Measurements from ENCODE around the gene C1QTNF3.

C1QTNF3 gene

GRCh38 chr5:34001241-34001841 is 41.7 kb downstream of the C1QTNF3 start (continued):
- TF ChIP-seq ZNF639 (tag by site-specific recombination; IDR thresholded peaks at IDR 0.05) (no peak), ZFP69B (tag by site-specific recombination; IDR thresholded peaks at IDR 0.05) (no peak), ZNF626 (tag by site-specific recombination; IDR thresholded peaks at IDR 0.05) (no peak), ZNF510 (tag by site-specific recombination; IDR thresholded peaks at IDR 0.05; ENCODE audit: insufficient replicate concordance) (no peak), SCRT2 (tag by site-specific recombination; IDR thresholded peaks at IDR 0.05) (peak; percentile 75), PRDM1 (tag by site-specific recombination; IDR thresholded peaks at IDR 0.05) (no peak), ZXDB (tag by site-specific recombination; IDR thresholded peaks at IDR 0.05) (no peak), ZNF433 (tag by site-specific recombination; IDR thresholded peaks at IDR 0.05; ENCODE audit: low read depth) (no peak), ZNF155 (tag by site-specific recombination; IDR thresholded peaks at IDR 0.05) (no peak), HOXD13 (CRISPR knock-in tag; IDR thresholded peaks at IDR 0.05; ENCODE audit: borderline replicate concordance) (no peak)
- TF ChIP-seq, protein P1, sequence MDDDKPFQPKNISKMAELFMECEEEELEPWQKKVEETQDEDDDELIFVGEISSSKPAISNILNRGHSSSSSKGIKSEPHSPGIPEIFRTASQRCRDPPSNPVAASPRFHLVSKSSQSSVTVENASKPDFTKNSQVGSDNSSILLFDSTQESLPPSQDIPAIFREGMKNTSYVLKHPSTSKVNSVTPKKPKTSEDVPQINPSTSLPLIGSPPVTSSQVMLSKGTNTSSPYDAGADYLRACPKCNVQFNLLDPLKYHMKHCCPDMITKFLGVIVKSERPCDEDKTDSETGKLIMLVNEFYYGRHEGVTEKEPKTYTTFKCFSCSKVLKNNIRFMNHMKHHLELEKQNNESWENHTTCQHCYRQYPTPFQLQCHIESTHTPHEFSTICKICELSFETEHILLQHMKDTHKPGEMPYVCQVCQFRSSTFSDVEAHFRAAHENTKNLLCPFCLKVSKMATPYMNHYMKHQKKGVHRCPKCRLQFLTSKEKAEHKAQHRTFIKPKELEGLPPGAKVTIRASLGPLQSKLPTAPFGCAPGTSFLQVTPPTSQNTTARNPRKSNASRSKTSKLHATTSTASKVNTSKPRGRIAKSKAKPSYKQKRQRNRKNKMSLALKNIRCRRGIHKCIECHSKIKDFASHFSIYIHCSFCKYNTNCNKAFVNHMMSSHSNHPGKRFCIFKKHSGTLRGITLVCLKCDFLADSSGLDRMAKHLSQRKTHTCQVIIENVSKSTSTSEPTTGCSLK (tag by site-specific recombination; IDR thresholded peaks at IDR 0.05) = no peak

- Histone ChIP-seq H3K36me3 (ENCODE audit: control insufficient read depth in 2 of 2, insufficient read depth in 1 of 2, low read length in 2 of 2) (peaks cover 6 to 18% of the 10 kb centered on the region in 2 experiments; a peak in 2 of 3 replicates), H3K4me3 (ENCODE audit: low read depth, low read length) (no peak overlapping the region), H3K27ac (ENCODE audit: extremely low read depth, low read depth, low read length) (no peak overlapping the region), H3K9me3 (ENCODE audit: control insufficient read depth, insufficient read depth, low read depth, low read length) (no peaks in the 10 kb centered on the region), H3K4me1 (ENCODE audit: control insufficient read depth, insufficient read depth, low read length) (no peaks in the 10 kb centered on the region; the same call in 1 of the 2 replicates)
- TF ChIP-seq ZNF645 (tag by site-specific recombination; IDR thresholded peaks at IDR 0.05) (no peak), SCRT2 (tag by site-specific recombination; IDR thresholded peaks at IDR 0.05) (no peak)
- CTCF ChIA-PET = interaction anchor here (0.5 to 1.0 kb wide), 6 partner anchors 9 to 564 kb away, joined by 3 to 4 read pairs (median 3); no protein-coding TSS in a partner anchor
- POLR2A ChIA-PET = no interaction called here
These were observed 43.0 kb downstream of the C1QTNF3 start for GRCh38 chr5:33999978-34000377.

- Histone ChIP-seq H3K36me3 (ENCODE audit: control insufficient read depth in 2 of 2, insufficient read depth in 1 of 2, low read length in 2 of 2) (peaks cover 3 to 25% of the 10 kb centered on the region in 2 experiments), H3K9me3 (ENCODE audit: control insufficient read depth, insufficient read depth, low read depth, low read length) (no peaks in the 10 kb centered on the region), H3K4me1 (ENCODE audit: control insufficient read depth, insufficient read depth, low read length) (no peaks in the 10 kb centered on the region; the same call in 1 of the 2 replicates), H3K27ac (ENCODE audit: extremely low read depth, low read depth, low read length) (no peak overlapping the region), H3K4me3 (ENCODE audit: low read depth, low read length) (no peak overlapping the region)
- TF ChIP-seq, protein P2, sequence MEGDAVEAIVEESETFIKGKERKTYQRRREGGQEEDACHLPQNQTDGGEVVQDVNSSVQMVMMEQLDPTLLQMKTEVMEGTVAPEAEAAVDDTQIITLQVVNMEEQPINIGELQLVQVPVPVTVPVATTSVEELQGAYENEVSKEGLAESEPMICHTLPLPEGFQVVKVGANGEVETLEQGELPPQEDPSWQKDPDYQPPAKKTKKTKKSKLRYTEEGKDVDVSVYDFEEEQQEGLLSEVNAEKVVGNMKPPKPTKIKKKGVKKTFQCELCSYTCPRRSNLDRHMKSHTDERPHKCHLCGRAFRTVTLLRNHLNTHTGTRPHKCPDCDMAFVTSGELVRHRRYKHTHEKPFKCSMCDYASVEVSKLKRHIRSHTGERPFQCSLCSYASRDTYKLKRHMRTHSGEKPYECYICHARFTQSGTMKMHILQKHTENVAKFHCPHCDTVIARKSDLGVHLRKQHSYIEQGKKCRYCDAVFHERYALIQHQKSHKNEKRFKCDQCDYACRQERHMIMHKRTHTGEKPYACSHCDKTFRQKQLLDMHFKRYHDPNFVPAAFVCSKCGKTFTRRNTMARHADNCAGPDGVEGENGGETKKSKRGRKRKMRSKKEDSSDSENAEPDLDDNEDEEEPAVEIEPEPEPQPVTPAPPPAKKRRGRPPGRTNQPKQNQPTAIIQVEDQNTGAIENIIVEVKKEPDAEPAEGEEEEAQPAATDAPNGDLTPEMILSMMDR (tag by site-specific recombination; IDR thresholded peaks at IDR 0.05) = peak; percentile 55
- no peak for TF ChIP-seq SP2 (tag by site-specific recombination; IDR thresholded peaks at IDR 0.05)
- TF ChIP-seq ZNF677 (tag by site-specific recombination; IDR thresholded peaks at IDR 0.05) = no peak
- peak; percentile 44; the same call in 1 of the 2 replicates for TF ChIP-seq ZNF654 (tag by site-specific recombination; IDR thresholded peaks at IDR 0.05; ENCODE audit: low read depth)
- TF ChIP-seq ZNF660 (tag by site-specific recombination; IDR thresholded peaks at IDR 0.05) = peak; percentile 25; the same call in 1 of the 2 replicates
- ChIA-PET CTCF (interaction anchor here (0.6 to 4.2 kb wide), 19 partner anchors 9 to 1006 kb away, joined by 3 to 28 read pairs (median 4); partner anchors contain the start of gene AMACR), POLR2A (interaction anchor here (1.4 kb wide), 1 partner anchor 10 kb away, joined by 5 read pairs; the partner anchor contains the start of gene AMACR)
These were observed 45.6 kb downstream of the C1QTNF3 start for GRCh38 chr5:33997331-33997983.
